ENCODE measurements around the gene IL17A.

IL17A gene

GRCh38 chr6:52189974-52190373 lies 3.8 kb downstream of the IL17A start:
- no peak for TF ChIP-seq CTCF (IDR thresholded peaks at IDR 0.05; ENCODE audit: insufficient read depth, low read length, poor library complexity, severe bottlenecking)
- TF ChIP-seq EZH2phosphoT487 (conservative IDR thresholded peaks at IDR 0.05; ENCODE audit: low read length), result no peak
- Histone ChIP-seq H3K79me2 (ENCODE audit: insufficient read depth, low read length) (no peaks in the 10 kb centered on the region), H3K36me3 (ENCODE audit: low read length) (no peaks in the 10 kb centered on the region), H3K27me3 (ENCODE audit: low read length) (peaks cover 8% of the 10 kb centered on the region; the same call in 1 of the 2 replicates), H3K27ac (ENCODE audit: low read depth, low read length) (no peak overlapping the region), H3F3A (ENCODE audit: insufficient read depth) (no peaks in the 10 kb centered on the region), H4K20me1 (ENCODE audit: low read depth, low read length) (no peaks in the 10 kb centered on the region), H2AFZ (ENCODE audit: low read depth, low read length, severe bottlenecking) (no peak overlapping the region), H3K9me3 (ENCODE audit: insufficient read depth, low read length) (no peaks in the 10 kb centered on the region), H3K9ac (ENCODE audit: low read length) (no peak overlapping the region), H3K4me3 (ENCODE audit: insufficient read depth, low read length, poor library complexity, severe bottlenecking) (no peak overlapping the region), H3K9me2 (replicated peaks; ENCODE audit: insufficient read depth, low read length) (no peaks in the 10 kb centered on the region), H3K4me2 (ENCODE audit: low read depth, low read length, poor library complexity, severe bottlenecking) (no peak overlapping the region)

- H3K4me2 ChIP-seq (ENCODE audit: low read depth, low read length, poor library complexity, severe bottlenecking), result no peak overlapping the region
- no peaks in the 10 kb centered on the region for H3K36me3 ChIP-seq (ENCODE audit: low read length)
- no peaks in the 10 kb centered on the region for H3F3A ChIP-seq (ENCODE audit: insufficient read depth)
- H2AFZ ChIP-seq (ENCODE audit: low read depth, low read length, severe bottlenecking), result no peak overlapping the region
- H3K79me2 ChIP-seq (ENCODE audit: insufficient read depth, low read length), result no peaks in the 10 kb centered on the region
- peaks cover 8% of the 10 kb centered on the region; the same call in 1 of the 2 replicates for H3K27me3 ChIP-seq (ENCODE audit: low read length)
- no peak for TF ChIP-seq CTCF (IDR thresholded peaks at IDR 0.05; ENCODE audit: insufficient read depth, low read length, poor library complexity, severe bottlenecking)
- no peak for TF ChIP-seq EZH2phosphoT487 (conservative IDR thresholded peaks at IDR 0.05; ENCODE audit: low read length)
- H3K9ac ChIP-seq (ENCODE audit: low read length), result no peak overlapping the region
- no peak overlapping the region for H3K27ac ChIP-seq (ENCODE audit: low read depth, low read length)
- H3K9me2 ChIP-seq (replicated peaks; ENCODE audit: insufficient read depth, low read length), result no peaks in the 10 kb centered on the region
- H3K9me3 ChIP-seq (ENCODE audit: insufficient read depth, low read length), result no peaks in the 10 kb centered on the region
- no peaks in the 10 kb centered on the region for H4K20me1 ChIP-seq (ENCODE audit: low read depth, low read length)
- H3K4me3 ChIP-seq (ENCODE audit: insufficient read depth, low read length, poor library complexity, severe bottlenecking), result no peak overlapping the region
These were observed 4.2 kb downstream of the IL17A start for GRCh38 chr6:52190409-52190808.

- no peaks in the 10 kb centered on the region for H3F3A ChIP-seq (ENCODE audit: insufficient read depth)
- TF ChIP-seq EZH2phosphoT487 (conservative IDR thresholded peaks at IDR 0.05; ENCODE audit: low read length) (no peak), CTCF (IDR thresholded peaks at IDR 0.05; ENCODE audit: insufficient read depth, low read length, poor library complexity, severe bottlenecking) (no peak)
- peaks cover 8% of the 10 kb centered on the region; the same call in 1 of the 2 replicates for H3K27me3 ChIP-seq (ENCODE audit: low read length)
- H3K79me2 ChIP-seq (ENCODE audit: insufficient read depth, low read length), result no peaks in the 10 kb centered on the region
- H3K9me2 ChIP-seq (replicated peaks; ENCODE audit: insufficient read depth, low read length), result no peaks in the 10 kb centered on the region
- no peaks in the 10 kb centered on the region for H4K20me1 ChIP-seq (ENCODE audit: low read depth, low read length)
- no peak overlapping the region for H3K9ac ChIP-seq (ENCODE audit: low read length)
- no peaks in the 10 kb centered on the region for H3K9me3 ChIP-seq (ENCODE audit: insufficient read depth, low read length)
- H3K36me3 ChIP-seq (ENCODE audit: low read length), result no peaks in the 10 kb centered on the region
- H3K4me2 ChIP-seq (ENCODE audit: low read depth, low read length, poor library complexity, severe bottlenecking), result no peak overlapping the region
- no peak overlapping the region for H3K4me3 ChIP-seq (ENCODE audit: insufficient read depth, low read length, poor library complexity, severe bottlenecking)
- H2AFZ ChIP-seq (ENCODE audit: low read depth, low read length, severe bottlenecking), result no peak overlapping the region
- no peak overlapping the region for H3K27ac ChIP-seq (ENCODE audit: low read depth, low read length)
These were observed 5.6 kb downstream of the IL17A start for GRCh38 chr6:52191824-52192223.
